Esophagus mucosa (tissue), 1 donor: Measurements from ENCODE around the gene DEFB121. TPM values are rescaled to one million over a fixed set of nuclear protein-coding genes. Genes with fewer than 3 reads are reported as not detected.

Experiments used
- ATAC-seq: fragments of 200-7000 bp; cut with Tn5 transposase; one replicate; pipeline ENCODE4 v1.9.1; 2020
- total RNA-seq: library from RNA; stranded (reverse); gene quantifications from one replicate; pipeline ENCODE4 v1.2.4, GENCODE V29; 2023
- donor health status: DM: yes; HTN: yes; CAD: no.

The DEFB121 gene
- total RNA-seq, 1 donor from 2014 or later: not detected

DNA sequence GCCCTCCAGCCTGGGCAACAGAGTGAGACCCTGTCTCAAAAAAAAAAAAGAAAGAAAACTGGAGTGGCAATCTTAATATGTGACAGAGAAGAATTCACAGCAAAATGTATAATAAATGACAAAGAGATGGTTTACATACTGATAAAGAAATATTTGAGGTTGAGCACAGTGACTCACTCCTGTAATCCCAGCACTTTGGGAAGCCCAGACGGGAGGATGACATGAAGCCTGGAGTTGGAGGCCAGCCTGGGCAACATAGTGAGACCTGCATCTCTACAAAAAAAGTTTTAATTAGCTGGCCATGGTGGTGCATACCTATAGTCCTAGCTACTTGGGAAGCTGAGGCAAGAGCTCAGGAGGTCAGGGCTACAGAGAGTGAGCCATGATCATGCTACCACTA, 50.0 kb downstream of the DEFB121 start:
- ATAC-seq: no peak

Other genes with a start within 250 kb of the DEFB121 start
- not detected for gene DEFB115, start 148.6 kb downstream of the DEFB121 start, total RNA-seq
- gene DEFB116, start 97.6 kb downstream of the DEFB121 start, total RNA-seq: not detected
- not detected for gene DEFB118, start 37.6 kb downstream of the DEFB121 start, total RNA-seq
- gene DEFB119, start 15.6 kb downstream of the DEFB121 start, total RNA-seq: not detected
- not detected for gene DEFB123, start 34.4 kb upstream of the DEFB121 start, total RNA-seq
- gene DEFB124, start 68.9 kb upstream of the DEFB121 start, total RNA-seq: not detected
- 0.20 TPM for gene REM1, start 69.1 kb upstream of the DEFB121 start, total RNA-seq
- 232 TPM for gene HM13, start 108.2 kb upstream of the DEFB121 start, total RNA-seq
- gene ID1, start 199.1 kb upstream of the DEFB121 start, total RNA-seq: 299 TPM
- gene COX4I2, start 231.7 kb upstream of the DEFB121 start, total RNA-seq: 0.96 TPM